ENCODE results near the gene BLM.

DNA sequence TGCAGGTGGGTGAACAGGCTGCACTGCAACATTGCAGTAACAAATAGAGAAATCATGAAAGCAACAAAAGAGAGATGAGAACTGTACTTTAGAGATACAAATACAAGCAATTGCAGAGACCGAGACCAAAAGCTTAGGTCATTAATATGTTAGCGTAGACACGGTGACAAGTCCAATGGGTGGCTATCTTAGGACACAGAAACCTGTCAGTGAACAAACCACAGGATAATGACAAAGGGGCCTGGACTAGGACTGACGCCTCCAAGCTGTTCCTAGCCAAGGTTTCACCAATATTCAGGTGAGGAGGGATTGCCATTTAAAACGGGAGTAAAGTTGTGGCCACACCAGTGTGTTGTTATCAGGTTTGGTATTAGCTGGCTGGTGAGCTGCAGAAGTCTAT is 41.7 kb upstream of the BLM start:
- TF ChIP-seq, protein P1, sequence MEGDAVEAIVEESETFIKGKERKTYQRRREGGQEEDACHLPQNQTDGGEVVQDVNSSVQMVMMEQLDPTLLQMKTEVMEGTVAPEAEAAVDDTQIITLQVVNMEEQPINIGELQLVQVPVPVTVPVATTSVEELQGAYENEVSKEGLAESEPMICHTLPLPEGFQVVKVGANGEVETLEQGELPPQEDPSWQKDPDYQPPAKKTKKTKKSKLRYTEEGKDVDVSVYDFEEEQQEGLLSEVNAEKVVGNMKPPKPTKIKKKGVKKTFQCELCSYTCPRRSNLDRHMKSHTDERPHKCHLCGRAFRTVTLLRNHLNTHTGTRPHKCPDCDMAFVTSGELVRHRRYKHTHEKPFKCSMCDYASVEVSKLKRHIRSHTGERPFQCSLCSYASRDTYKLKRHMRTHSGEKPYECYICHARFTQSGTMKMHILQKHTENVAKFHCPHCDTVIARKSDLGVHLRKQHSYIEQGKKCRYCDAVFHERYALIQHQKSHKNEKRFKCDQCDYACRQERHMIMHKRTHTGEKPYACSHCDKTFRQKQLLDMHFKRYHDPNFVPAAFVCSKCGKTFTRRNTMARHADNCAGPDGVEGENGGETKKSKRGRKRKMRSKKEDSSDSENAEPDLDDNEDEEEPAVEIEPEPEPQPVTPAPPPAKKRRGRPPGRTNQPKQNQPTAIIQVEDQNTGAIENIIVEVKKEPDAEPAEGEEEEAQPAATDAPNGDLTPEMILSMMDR (IDR thresholded peaks at IDR 0.05): no peak
- no peak for TF ChIP-seq POLR2A (IDR thresholded peaks at IDR 0.05)
